Transverse colon (tissue), 4 donors: ENCODE results near the gene SKIL. TPM values are rescaled to one million over a fixed set of nuclear protein-coding genes. Genes with fewer than 3 reads are reported as not detected.

Experiments used
- DNase-seq: peaks from one replicate; pipeline ENCODE4 v3.0.0-alpha.2; 2019
- H3K27ac ChIP-seq, 4 donors: fragments of 200-600 bp; sonication (generic); 2 replicates each; pipeline ENCODE4 v1.5.1; 2016 to 2018; ENCODE audit warnings: inconsistent platforms in 4 of 4
- H3K27me3 ChIP-seq: fragments of 200-600 bp; sonication (generic); 2 replicates; pipeline ENCODE4 v1.5.1; 2017; ENCODE audit warnings: inconsistent platforms
- H3K36me3 ChIP-seq, 4 donors: fragments of 200-600 bp; sonication (generic); 2 replicates each; pipeline ENCODE4 v1.5.1; 2017 to 2019; ENCODE audit warnings: inconsistent platforms in 4 of 4
- H3K4me1 ChIP-seq, 4 donors: fragments of 200-600 bp; sonication (generic); 2 replicates each; pipeline ENCODE4 v1.5.1; 2017 to 2020; ENCODE audit warnings: inconsistent platforms in 4 of 4
- H3K4me3 ChIP-seq, 4 donors: fragments of 200-600 bp; sonication (generic); 1 replicate in 1 of 4; 2 replicates in 3 of 4; pipeline versions ENCODE4 v1.5.1 to v1.6.1; 2017 to 2019; ENCODE audit warnings: inconsistent platforms in 4 of 4
- H3K9me3 ChIP-seq, 2 donors: fragments of 200-600 bp; sonication (generic); 2 replicates each; pipeline ENCODE4 v1.5.1; 2017 to 2019; ENCODE audit warnings: inconsistent platforms in 2 of 2
- EP300 ChIP-seq: sonication (generic); formaldehyde crosslinking; IDR thresholded peaks from one replicate; pipeline ENCODE4 v1.6.1; 2017; ENCODE audit warnings: antibody characterized with exemption, low read depth
- POLR2A ChIP-seq: fragments of 450-650 bp; IDR thresholded peaks from one replicate; pipeline ENCODE4 v1.6.1; 2016; ENCODE audit warnings: antibody characterized with exemption, mild to moderate bottlenecking, moderate library complexity
- POLR2AphosphoS5 ChIP-seq, 3 donors: sonication (generic); formaldehyde crosslinking; IDR thresholded peaks; one replicate each; pipeline ENCODE4 v1.6.1; 2016; ENCODE audit warnings: antibody characterized with exemption in 3 of 3
- WGBS, 2 donors: methylation state at CpG; one replicate each; pipeline ENCODE4 v1.1.5; 2018; ENCODE audit warnings: low coverage in 1 of 2; 5-methylcytosine and 5-hydroxymethylcytosine counted together
- in situ Hi-C, 4 donors: fragments of 200-750 bp; cut with MboI; loops; one replicate each; pipeline versions ENCODE4 v1.15.0 to v1.15.1; 2017; ENCODE audit warnings: low sequenced_read_pairs in 3 of 4, low pct_ligation_motif_present in 1 of 4, low pct_unique_long_range_greater_than_20kb in 1 of 4
- intact Hi-C: fragments of 100-400 bp; cut with DNase I; formaldehyde crosslinking; loops from one replicate; pipeline ENCODE4 v1.15.1; 2023; ENCODE audit warnings: low total_unique reads
- total RNA-seq, 4 donors: library from RNA; depleted of rRNA; stranded (reverse); fragments of >200 nt; gene quantifications; one replicate each; pipeline ENCODE4 v1.1.0, GENCODE V29; 2016
- TF ChIP-seq, protein P1 (sequence below), 5 experiments: fragments of 200-600 bp in 3 of 5; fragments of 450-650 bp in 2 of 5; sonication (generic) in 3 of 5; IDR thresholded peaks; 1 replicate in 2 of 5; 2 replicates in 3 of 5; pipeline ENCODE4 v1.5.1; 2016 to 2017; ENCODE audit warnings: antibody characterized with exemption in 5 of 5, inconsistent platforms in 3 of 5, mild to moderate bottlenecking in 2 of 5, moderate library complexity in 1 of 5

SKIL gene
- total RNA-seq, 4 donors from 2014 or later: 27.0 to 78.4 (median 43.1) TPM

DNA sequence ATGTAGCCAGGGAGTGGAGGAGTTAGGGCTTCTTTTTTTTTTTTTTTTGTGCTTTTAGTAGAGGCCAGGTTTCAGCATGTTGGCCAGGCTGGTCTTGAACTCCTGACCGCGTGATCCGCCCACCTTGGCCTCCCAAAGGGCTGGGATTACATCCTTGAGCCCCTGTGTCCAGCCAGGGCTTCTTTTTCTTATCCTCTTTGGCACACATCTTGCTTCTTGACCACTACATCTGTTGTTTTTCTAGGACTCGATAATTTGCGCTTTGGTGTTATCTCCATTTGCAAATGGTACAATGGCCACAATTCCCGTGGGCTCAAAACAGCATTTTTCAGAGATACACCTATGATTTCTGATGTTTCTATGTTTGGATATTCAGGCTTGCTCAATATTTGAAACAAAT, 4.2 kb downstream of the SKIL start:
- TF ChIP-seq POLR2AphosphoS5 (IDR thresholded peaks at IDR 0.05) (no peak), EP300 (no peak), POLR2A (no peak)
- TF ChIP-seq, protein P1, sequence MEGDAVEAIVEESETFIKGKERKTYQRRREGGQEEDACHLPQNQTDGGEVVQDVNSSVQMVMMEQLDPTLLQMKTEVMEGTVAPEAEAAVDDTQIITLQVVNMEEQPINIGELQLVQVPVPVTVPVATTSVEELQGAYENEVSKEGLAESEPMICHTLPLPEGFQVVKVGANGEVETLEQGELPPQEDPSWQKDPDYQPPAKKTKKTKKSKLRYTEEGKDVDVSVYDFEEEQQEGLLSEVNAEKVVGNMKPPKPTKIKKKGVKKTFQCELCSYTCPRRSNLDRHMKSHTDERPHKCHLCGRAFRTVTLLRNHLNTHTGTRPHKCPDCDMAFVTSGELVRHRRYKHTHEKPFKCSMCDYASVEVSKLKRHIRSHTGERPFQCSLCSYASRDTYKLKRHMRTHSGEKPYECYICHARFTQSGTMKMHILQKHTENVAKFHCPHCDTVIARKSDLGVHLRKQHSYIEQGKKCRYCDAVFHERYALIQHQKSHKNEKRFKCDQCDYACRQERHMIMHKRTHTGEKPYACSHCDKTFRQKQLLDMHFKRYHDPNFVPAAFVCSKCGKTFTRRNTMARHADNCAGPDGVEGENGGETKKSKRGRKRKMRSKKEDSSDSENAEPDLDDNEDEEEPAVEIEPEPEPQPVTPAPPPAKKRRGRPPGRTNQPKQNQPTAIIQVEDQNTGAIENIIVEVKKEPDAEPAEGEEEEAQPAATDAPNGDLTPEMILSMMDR (IDR thresholded peaks at IDR 0.05): no peak
- DNase-seq: no peak
- H3K4me3 ChIP-seq: no peak overlapping the region
- H3K27me3 ChIP-seq: no peaks in the 10 kb centered on the region
- in situ Hi-C loops (no loop called here), intact Hi-C loops (no loop called here)
- peaks cover 0 to 51% (median 10%) of the 10 kb centered on the region in 4 donors for H3K4me1 ChIP-seq
- no peak overlapping the region for H3K27ac ChIP-seq
- 81 to 85% methylated on average over 5 to 6 of the region's 6 CpGs for WGBS, 2 donors
- H3K36me3 ChIP-seq: no peaks in the 10 kb centered on the region
- no peaks in the 10 kb centered on the region for H3K9me3 ChIP-seq

DNA sequence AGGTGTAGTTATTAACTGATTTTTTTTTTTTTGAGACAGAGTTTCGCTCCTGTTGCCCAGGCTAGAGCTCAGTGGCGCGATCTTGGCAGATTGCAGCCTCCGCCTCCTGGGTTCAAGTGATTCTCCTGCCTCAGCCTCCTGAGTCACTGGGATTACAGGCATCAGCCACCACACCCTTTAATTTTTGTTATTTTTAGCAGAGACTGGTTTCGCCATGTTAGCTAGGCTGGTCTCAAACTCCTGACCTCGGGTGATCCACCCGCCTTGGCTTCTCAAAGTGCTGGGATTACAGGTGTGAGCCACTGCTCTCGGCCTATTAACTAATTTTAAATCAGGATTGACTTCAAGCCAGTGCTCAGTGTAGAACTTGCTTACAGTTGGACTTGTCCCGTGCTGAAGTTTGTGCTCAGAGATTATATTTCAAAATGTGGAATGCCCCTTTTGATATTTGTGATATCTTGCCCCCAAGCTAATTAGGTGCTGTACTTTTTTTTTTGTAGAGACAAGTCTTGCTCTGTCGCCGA, 6.0 kb downstream of the SKIL start:
- in situ Hi-C loops: no loop called here

DNA sequence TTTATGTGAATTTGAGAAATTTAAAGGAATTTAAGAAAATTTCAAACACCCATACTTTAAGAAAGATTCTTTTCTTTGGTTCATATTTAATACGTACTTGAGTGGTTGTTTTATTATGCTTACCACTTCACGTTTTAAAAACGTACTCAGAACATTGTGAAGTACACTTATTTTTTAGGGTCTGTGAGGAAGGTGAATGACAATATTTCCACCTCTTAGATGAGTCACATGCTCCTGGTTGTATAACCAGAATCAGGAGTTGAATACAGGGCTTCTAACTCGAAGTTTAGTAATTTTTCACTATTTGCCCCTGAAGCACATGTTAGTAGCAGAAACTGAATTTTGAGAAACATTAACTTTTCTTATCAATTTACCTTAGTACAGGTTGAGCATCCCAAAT, 7.5 kb downstream of the SKIL start:
- intact Hi-C loops: no loop called here
- Histone ChIP-seq H3K4me1 (peaks cover 0 to 47% (median 10%) of the 10 kb centered on the region in 4 donors), H3K27ac (no peak overlapping the region), H3K9me3 (no peaks in the 10 kb centered on the region), H3K36me3 (no peaks in the 10 kb centered on the region), H3K27me3 (no peaks in the 10 kb centered on the region), H3K4me3 (no peak overlapping the region)
- in situ Hi-C loops: no loop called here
- WGBS, 2 donors: 79 to 83% methylated on average over 4 of the region's 4 CpGs
- DNase-seq: no peak
- TF ChIP-seq, protein P1 (IDR thresholded peaks at IDR 0.05): no peak
- TF ChIP-seq POLR2A (no peak), EP300 (no peak), POLR2AphosphoS5 (IDR thresholded peaks at IDR 0.05) (no peak)

More for the DNA sequence above, 6.0 kb downstream of the SKIL start:
- Histone ChIP-seq H3K27ac (no peak overlapping the region), H3K9me3 (no peaks in the 10 kb centered on the region), H3K4me3 (no peak overlapping the region), H3K27me3 (no peaks in the 10 kb centered on the region), H3K36me3 (no peaks in the 10 kb centered on the region), H3K4me1 (peaks cover 0 to 57% (median 10%) of the 10 kb centered on the region in 4 donors)
- intact Hi-C loops: no loop called here
- TF ChIP-seq EP300 (no peak), POLR2A (no peak), POLR2AphosphoS5 (IDR thresholded peaks at IDR 0.05) (no peak)
- TF ChIP-seq, protein P1 (IDR thresholded peaks at IDR 0.05): no peak
- WGBS, 2 donors: 91 to 94% methylated on average over 6 to 11 of the region's 11 CpGs
- DNase-seq: no peak

DNA sequence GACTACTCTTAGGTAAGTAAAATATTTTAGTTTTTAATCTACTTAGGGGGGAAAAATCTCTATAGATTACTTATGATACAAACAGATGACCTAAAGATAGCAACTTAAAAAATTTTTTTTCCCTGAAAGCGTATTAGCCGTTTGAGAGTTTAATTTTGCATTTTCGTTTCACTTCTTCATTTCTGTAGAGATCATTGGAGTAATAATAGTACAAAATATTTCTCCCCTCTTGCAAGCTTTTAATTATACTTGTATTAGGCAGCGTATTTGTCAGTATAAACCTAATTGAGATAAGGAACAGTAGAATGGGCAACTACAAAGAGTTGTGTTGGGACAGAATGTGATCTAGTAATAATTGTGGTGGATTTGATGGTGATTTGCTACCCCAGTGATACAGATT, 10.3 kb downstream of the SKIL start:
- Histone ChIP-seq H3K9me3 (no peaks in the 10 kb centered on the region), H3K4me1 (peaks cover 0 to 33% (median 1%) of the 10 kb centered on the region in 4 donors), H3K36me3 (no peaks in the 10 kb centered on the region), H3K27me3 (no peaks in the 10 kb centered on the region), H3K4me3 (no peak overlapping the region), H3K27ac (no peak overlapping the region)
- DNase-seq: no peak
- in situ Hi-C loops: no loop called here
- WGBS, 2 donors: 74 to 84% methylated on average over 4 of the region's 4 CpGs
- intact Hi-C loops: no loop called here
- no peak for TF ChIP-seq POLR2A
- TF ChIP-seq EP300: no peak
- no peak for TF ChIP-seq POLR2AphosphoS5 (IDR thresholded peaks at IDR 0.05)
- TF ChIP-seq, protein P1 (IDR thresholded peaks at IDR 0.05): no peak
